HG03045 (cell line): ENCODE measurements around the gene FYCO1.

Experiments
- ATAC-seq: cut with Tn5 transposase; IDR thresholded peaks from one replicate; pipeline ENCODE4 v1.9.1; 2021; ENCODE audit warnings: mild to moderate bottlenecking, moderate library complexity; ENCODE audit not compliant: unreplicated experiment

Gene FYCO1

DNA sequence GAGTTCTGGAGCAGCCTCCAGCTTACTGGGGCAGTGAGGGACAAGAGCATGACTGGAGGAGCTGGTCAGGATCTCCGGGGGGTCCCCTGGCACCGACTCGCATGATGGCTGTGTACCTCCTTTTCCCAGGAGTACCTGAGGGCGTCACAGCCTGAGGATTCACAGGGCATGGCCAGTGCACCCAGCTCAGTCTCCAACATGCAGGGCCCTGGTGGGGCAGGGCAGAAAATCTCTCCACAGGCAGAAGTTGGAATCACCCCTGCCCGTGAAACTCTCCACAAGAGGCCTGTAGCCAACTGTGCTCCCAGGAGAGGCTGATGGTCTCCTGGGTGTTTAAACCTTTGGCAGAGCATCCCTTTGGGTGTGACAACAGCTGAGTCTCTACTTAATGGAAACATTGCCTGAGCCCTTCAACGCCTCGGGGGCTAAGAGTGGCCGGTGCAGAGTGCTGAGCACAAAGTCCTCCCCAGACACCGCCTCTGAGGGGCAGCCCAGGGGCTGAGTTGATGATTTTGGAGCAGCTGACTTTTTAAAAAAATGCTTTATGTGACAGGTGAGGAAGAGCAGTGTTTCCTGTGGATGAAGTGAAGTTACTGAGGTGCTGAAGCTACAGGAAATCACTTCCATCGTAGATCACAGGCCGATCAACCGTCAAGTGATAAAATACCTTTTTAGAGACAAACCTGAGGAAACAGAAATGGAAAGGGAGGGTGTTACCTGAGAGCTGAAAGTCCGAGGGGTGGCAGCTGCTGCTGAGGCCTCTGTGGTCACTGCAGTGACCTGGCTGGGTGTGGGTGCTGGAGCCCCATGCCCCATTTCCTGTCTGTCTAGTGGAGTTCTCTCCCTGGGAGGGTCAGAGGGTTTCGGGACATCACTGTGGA, 74.2 kb downstream of the FYCO1 start:
- ATAC-seq, result no peak

DNA sequence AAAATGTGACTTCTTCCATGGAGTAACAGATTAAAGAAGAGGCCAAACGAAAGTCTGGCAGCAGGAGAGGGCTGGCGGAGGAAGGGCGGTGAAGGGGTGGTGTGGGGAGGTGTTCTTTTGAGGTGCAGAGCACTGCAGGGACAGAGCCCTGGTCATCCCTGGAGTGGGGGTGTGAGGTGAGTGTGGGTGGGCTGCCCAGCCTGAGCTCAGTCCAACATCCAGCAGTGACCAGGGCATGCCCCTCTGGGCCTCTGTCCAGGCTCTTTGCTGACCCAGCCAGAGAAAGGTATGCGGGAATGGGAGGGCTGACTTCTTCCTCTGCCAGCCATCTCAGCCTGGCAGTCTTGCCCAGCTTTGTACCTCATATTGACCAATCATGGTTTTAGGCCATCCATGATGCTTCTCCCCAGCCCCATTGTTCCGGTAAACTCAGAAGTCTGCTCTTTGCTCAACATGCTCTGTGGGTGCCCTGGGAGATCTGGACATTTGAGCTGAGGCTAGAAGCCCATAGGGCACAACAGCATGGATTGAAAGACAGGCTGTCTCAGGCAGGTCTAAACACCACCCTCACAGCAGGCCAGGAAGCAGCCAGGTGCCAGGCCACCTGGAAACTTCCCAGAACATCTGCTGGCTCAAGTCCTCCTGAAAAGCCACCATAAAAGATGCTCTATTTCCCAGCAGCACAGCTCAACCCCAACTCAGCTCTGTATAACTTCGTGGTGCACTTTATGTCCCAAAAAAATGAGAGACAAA, 78.3 kb downstream of the FYCO1 start:
- ATAC-seq, result no peak

DNA sequence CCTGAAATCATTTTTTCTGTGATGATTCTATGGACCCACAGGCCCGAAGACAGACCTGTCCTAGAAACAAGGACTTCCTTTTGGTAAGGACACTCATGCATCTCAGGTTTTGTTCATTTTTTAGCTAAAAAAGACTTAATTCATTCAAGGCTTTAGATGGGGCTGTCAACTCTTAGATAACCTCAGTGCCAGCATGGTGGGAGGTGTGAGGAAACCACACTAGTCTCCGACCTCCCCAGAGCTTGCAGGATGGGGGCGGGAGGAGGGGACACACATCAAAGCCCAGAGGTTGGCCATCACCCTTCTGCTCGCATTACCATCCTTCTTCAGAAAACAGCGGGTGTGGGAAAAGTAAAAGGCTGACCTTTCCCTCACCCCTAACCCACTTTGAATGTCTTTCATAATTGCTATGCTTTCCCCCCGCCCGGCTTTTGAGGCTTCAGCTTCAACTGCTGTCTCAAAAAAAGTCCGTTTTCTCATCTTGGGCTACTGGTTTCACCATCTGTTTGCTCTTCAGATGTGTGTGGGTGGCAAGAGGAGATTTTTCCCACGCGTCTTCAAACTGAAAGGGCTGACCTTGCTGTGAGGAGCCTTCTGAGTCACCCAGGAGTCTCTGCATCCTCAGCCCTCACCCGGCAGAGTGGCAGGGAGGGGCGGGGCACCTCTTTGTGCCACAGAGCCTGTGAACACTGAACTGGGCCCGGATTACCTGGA, 79.9 kb downstream of the FYCO1 start:
- ATAC-seq, result peak; percentile 89

DNA sequence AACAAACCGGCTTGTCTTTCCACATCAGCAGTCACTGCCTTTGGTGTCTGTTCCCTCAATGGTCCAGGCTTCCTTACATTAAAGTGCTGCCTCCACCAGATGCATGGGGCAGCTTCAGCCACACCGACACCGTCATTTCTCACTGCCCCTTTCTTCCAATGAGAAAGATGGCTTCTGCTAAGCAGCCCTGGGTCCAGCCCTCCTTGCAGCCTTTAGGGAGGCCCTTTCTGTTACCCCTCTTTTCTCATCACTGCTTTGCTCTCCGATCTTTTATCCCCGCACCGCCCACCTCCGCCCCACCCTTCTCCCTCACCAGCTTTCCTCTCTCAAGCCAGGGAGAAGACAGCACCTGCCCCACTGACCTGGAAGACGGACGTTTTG, 80.6 kb downstream of the FYCO1 start:
- ATAC-seq, result no peak

DNA sequence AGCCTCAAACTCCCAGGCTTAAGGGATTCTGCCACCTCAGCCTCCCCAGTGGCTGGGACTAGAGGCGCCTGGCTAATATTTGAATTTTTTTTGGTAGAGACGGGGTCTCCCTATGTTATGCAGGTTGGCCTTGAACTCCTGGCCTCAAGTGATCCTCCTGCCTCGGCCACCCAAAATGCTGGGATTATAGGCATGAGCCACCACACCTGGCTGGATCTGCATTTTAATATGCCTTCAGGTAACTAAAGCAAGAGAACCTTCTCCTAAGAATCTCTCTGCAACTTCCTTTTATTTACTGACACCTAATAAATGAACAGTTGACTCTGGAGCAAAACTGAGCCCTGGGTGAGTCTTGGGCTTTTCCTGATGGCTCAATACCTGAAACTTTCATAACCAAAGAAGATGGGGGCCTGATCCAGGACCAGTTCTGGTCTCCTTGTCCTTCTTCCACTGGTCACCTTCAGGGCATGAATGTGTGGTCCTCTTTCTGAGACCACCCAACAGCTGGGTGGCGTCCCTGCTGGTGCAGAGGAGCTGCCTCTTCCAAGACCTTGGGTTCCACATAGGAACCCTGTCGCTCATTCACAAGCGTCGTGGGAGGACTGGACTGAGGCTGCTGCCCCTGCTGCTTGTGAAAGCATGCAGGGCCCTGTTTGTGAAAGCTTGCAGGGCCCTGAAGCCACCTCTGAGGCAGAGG, 81.1 kb downstream of the FYCO1 start:
- ATAC-seq, result no peak

DNA sequence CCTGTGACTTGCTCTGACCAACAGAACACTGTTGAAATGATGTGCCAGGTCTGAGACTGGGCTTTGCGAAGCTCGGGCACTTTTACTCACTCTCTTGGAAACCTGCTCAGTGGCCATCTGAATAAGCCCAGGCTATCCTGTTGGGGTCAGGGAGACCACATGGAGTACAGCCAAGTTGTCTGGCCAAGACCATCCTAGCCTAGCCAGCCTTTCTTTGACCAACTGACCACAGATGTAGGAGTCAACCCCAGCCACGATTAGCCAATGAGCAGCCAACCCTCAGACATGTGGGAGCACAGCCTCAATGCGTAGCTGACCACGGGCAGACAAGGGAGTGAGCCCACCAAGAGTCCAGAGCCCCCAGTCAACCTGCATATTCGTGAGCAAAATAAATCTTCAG, 83.2 kb downstream of the FYCO1 start:
- ATAC-seq, result no peak

DNA sequence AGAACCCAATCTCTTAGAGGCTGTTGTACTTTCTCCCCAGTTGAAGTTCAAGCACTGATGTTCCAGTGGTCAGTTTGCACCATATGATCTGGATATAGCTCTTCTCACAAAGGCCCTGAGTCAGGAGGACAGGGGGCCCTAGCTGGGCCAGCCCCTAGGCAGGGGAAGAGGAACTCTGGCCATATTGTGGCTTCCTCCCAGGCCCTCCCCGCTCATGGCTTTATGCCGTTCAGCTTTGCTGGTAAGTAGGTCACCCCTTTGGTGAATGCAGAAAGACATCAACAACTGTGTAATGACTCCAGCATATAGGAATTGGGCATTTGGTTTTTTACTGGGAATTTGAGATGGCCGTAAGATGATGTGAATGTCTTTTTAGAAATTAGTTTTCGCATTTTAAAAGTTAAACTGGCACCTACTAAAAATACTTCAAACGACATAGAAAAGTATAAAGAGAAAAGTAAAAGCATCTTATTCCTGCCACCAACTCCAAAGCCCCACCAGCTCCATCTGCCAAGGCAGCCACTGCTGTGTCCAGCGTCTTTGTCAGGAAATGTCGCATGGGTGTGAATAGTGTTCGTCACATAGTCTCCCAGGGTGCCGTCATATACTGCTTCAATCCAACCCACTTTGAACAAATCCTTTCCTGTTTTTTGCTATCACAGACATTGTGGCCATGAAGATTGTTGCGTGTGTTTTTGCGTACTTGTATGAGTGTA, 84.0 kb downstream of the FYCO1 start:
- ATAC-seq, result no peak

DNA sequence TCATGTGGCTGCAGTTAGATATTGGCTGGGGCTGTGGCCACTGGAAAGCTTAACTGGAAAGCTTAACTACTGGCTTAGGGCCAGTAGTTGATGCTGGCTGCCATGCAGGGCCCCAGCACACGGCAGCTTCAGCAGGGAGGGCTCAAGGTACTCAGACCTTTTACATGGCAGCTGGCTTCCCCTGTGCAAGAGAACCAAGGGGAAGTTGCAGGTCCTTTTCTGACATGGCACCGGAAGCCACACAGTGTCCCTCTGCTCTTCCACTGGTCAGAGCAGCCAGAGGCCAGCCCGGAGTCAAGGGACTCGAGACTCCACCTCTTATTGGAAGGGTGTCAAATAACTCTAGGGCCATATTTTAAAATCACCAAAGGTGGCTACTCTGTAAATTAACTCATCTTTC, 84.7 kb downstream of the FYCO1 start:
- ATAC-seq, result no peak

DNA sequence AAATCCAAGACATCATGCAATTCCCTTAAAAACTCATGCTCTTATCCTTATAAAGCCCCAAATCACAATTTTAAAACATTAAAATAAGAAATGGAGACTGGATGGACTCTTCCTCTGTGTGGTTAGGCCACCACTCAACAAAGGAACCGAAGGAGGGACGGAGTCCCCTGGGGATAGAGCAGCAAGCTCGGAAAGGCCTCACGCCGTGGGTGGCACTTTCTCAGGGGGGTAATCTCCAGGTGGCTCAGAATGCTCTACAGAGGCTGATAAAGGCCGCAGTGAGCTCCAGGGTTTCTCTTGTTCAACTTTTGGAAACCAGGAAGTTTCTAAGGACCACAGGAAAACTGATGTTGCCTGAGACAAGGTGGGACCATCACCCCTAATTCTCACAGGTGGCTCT, 86.1 kb downstream of the FYCO1 start:
- ATAC-seq, result no peak

DNA sequence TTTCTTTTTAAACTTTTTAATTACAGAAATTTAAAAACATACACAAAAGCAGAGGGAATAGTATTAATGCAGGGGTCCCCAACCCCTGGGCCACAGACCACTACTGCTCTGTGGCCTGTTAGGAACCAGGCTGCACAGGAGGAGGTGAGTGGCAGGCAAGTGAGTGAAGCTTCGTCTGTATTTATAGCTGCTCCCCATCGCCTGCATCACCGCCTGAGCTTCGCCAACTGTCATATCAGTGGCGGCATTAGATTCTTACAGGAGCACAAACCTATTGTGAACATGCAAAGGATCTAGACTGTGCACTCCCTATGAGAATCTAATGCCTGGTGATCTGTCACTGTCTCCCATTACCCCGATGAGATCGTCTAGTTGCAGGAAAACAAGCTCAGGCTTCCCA, 86.9 kb downstream of the FYCO1 start:
- ATAC-seq, result no peak

DNA sequence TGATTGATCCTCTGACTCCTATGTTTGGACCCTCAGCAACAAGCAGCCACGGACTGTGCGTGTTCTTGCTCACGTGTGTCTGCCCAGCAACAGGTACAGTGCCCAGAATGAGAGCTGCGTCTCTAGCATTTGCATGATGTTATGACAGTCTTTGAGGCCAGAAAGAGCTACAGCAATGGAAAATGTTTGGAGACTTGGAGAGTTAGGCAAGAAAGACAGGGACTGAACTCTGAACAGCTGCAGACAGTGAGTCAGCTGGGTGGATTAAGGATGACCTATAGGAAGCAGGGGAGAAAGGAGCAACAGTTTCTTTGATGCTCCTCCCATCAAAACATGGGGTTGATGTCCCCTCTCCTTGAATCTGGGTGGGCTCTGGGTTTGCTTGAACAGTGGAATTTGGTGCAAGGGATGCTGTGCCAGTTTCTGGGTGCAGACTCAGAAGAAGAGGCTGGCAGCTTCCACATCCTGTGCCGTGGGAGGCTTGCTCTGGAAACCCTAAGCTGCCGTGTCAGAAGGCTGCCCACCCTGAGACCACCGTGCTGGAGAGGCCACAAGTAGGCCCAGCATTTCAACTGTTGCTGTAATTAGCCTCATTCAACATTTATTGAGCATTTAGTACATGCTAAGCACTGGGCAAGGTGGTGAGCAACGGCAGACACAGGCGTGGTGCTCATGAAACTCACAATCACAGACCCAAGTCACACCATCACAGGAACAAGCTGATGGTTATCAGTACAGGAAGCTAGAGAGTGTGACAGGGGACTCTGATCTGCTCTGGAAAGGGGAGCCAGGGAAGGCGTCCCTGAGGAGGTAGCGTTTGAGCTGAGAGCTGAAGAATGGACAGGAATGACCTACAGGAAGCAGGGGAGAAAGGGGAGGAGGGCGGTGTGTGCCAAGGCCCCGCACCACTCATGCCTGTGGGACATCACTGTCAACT, 87.6 kb downstream of the FYCO1 start:
- ATAC-seq, result no peak

DNA sequence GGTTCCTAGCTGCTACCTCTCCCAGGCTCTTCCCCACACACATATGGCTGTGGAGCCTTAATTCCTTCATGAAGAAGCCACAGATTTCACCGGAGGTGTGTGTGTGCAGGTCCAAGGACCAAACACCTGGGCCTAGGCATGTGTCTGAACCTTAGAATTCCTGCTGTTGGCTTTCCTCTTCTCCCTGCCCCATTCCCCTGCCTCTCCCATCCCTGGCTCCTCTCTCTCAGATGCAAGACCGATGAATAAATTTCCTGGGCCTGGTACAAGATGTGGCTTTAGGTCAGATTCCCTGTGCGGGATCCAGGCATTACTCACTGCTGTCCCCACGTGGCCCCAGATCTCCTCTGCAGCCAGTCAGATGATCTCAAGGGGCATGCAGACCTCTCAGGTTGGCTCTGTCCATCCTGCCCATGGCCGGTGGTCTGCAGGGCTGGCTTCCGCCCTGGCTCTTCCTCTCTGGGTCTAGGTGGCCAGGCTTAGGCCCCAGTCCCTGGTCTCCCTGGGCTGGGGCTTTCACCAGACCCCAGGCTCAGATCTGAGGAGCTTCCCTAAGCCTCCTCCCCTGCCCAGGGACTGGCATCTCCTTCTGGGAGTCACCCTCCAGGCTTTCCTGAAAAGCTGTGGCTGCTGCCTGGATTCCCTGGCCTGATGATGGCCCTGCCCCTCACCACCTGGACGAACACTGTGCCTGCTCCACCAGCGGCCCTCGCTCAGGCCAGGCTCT, 88.8 kb downstream of the FYCO1 start:
- ATAC-seq, result no peak

DNA sequence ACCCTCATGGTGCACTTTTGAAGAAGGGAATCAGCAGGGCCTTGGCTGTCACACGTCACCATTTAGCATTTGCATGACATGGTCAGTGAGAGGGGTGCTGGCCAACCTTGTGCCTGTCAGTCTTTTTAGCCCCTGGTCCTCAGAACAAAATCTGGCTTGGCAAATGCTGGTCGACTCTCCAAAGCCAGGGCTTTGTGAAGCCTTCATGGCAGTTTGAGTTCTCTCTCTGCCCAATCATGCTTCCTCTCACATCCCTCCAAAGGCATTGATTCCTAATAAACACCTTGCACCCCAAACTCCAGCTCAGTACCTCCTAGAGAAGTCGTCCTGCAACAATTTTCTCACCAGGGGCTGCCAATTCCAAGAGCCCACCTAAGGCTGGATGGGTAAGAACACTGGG, 89.9 kb downstream of the FYCO1 start:
- no peak for ATAC-seq

DNA sequence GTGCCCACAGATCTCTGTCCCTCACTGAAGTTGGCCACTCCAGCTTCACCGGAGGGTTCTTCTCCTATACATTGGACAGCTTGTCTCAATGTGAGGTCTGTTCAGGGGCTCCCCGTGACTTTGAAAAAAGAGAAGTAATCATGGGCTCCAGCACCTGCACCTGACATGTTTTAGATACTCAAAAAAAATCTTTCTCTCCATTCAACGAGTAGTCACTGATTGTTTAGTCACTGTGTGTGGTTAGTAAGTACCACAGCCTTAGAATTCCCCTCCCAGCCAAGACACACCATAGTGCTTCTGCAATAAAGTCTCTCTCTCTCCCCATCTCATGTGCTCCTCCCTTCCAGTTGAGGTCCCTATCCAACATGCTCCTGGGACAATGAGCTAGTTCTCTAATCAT, 90.7 kb downstream of the FYCO1 start:
- ATAC-seq, result no peak

DNA sequence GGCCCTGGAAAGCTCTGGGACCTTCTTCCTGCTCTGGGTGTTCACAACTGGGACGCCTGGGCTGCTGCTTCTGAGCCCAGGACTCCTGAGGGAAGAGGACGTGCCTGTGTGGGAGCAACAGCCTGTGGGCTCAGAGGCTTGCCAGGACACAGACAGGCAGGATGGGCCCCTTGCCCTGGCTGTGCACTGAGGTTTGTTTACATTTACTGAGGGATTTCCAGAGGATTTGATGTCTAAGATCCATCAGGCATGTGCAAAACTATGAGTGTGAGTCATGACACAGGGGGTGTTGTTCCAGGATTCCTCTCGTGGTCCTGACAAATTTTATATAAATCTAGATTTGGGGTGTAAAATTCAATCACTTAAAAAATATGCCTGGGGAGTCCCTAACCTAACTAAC, 98.7 kb downstream of the FYCO1 start:
- no peak for ATAC-seq

DNA sequence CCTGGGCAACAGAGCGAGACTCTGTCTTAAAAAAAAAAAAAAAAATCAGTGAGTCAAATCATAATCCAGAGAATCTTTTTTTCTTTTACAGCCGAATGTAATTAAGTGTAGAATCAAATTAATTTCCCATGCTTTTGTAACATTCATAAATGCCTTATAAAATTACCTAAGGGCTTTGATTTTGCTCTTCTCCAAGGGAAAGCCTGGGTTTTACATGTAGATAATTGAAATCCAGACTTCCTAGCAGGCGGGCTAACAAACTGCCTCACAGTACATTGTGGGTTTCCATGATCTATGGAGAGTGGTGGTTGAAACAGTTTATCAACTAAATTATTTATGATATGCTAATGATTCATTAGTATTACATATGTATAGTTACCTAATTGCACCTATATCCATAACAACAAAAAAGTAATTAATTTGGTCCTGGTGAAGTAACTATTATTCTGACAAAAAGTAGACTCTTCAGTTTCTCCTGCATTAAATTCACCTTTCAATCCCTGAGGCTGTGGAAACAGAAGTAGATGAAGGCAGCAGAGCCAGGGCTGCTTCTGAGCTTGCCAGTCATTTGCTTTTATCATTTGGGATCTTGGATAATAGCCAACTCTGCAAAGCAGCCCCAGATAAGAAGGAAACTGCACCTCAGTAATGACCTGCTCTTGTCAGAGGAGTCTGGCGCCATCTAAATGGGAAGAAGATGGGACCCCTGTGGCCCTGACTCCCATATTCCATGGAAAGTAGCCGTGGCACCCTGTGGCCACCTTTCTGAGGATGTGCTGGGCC, 99.7 kb downstream of the FYCO1 start:
- ATAC-seq, result no peak

DNA sequence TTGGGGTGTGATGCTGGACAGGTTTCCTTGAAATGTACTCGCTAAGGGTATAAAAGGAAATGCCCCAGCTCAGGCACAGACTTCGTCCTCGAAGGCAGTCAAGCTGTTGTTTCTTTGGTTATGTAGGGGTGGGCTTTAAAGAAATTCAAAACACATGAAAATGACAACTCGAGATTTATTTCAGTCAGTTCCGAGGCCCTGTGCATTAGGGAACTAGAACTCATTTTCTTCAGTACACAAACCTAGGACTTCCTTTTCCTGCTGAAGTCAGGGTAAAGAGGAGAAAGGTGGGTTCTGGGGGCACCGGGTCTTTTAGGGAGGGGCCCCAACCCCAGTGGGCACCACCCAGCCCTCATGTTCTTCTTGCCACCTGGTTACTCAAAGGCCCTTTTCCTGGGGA, 101.6 kb downstream of the FYCO1 start:
- ATAC-seq, result no peak

DNA sequence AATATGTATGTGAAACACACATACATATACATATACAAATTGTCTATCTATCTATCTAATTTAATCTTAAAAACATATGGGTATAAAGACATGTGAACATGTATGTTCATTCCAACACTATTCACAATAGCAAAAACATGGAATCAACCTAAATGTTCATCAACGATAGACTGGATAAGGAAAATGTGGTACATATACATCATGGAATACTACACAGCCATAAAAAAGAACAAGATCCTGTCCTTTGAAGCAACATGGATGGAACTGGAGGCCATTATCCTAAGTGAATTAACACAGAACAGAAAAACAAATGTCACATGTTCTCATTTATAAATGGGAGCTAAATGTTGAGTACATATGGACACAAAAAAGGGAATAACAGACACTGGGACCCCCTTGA, 103.5 kb downstream of the FYCO1 start:
- no peak for ATAC-seq
